Large intestine (tissue), 3 donors: ENCODE measurements around the gene CARD18. TPM values are rescaled to one million over a fixed set of nuclear protein-coding genes. Genes with fewer than 3 reads are reported as not detected.

ENCODE experiments used
- DNase-seq, 2 donors: peaks; one replicate each; pipeline versions ENCODE4 v3.0.0 to v3.0.0-alpha.2; 2013
- H3K27ac ChIP-seq: one replicate; pipeline ENCODE4 v1.5.1; 2013; ENCODE audit warnings: low read length
- H3K27me3 ChIP-seq: 2 replicates; pipeline ENCODE4 v1.6.1; 2013; ENCODE audit warnings: low read length; ENCODE audit not compliant: control insufficient read depth, insufficient read depth
- H3K36me3 ChIP-seq: 2 replicates; pipeline ENCODE4 v1.6.1; 2013; ENCODE audit warnings: low read length; ENCODE audit not compliant: control insufficient read depth, insufficient read depth
- H3K4me1 ChIP-seq: one replicate; pipeline ENCODE4 v1.6.1; 2013; ENCODE audit warnings: low read length; ENCODE audit not compliant: control insufficient read depth, insufficient read depth
- H3K4me3 ChIP-seq: one replicate; pipeline ENCODE4 v1.5.1; 2013; ENCODE audit warnings: low read length
- H3K9me3 ChIP-seq: one replicate; pipeline ENCODE4 v1.6.1; 2013; ENCODE audit warnings: mild to moderate bottlenecking, low read depth, low read length, moderate library complexity; ENCODE audit not compliant: control insufficient read depth
- WGBS: methylation state at CpG from one replicate; pipeline ENCODE4 v1.1.5; 2013; ENCODE audit warnings: low lambda C conversion rate; ENCODE audit not compliant: insufficient coverage; 5-methylcytosine and 5-hydroxymethylcytosine counted together
- polyA plus RNA-seq: library from polyadenylated mRNA; unstranded; fragments of 120-200 nt; gene quantifications from one replicate; pipeline ENCODE4 v1.2.1, GENCODE V29; 2013

The CARD18 gene
- polyA plus RNA-seq, 1 donor, result not detected

GRCh38 chr11:105158436-105158835, 18.9 kb upstream of the CARD18 start:
- Histone ChIP-seq H3K27me3 (no peaks in the 10 kb centered on the region), H3K27ac (no peak overlapping the region), H3K4me3 (no peak overlapping the region), H3K36me3 (no peaks in the 10 kb centered on the region), H3K9me3 (no peaks in the 10 kb centered on the region), H3K4me1 (no peaks in the 10 kb centered on the region)
- no CpG with 5 or more reads among the region's 1 CpG for WGBS
- no peak for DNase-seq

GRCh38 chr11:105156720-105157119, 17.2 kb upstream of the CARD18 start:
- H3K9me3 ChIP-seq, result no peaks in the 10 kb centered on the region
- H3K4me3 ChIP-seq, result no peak overlapping the region
- H3K27me3 ChIP-seq, result no peaks in the 10 kb centered on the region
- no peaks in the 10 kb centered on the region for H3K4me1 ChIP-seq
- H3K27ac ChIP-seq, result no peak overlapping the region
- DNase-seq, result no peak
- 100% methylated on average over 1 of the region's 4 CpGs for WGBS
- H3K36me3 ChIP-seq, result no peaks in the 10 kb centered on the region

GRCh38 chr11:105156231-105156630, 16.7 kb upstream of the CARD18 start:
- no CpG with 5 or more reads among the region's 2 CpGs for WGBS
- H3K27ac ChIP-seq, result no peak overlapping the region
- no peaks in the 10 kb centered on the region for H3K27me3 ChIP-seq
- H3K4me1 ChIP-seq, result no peaks in the 10 kb centered on the region
- no peak for DNase-seq
- no peaks in the 10 kb centered on the region for H3K9me3 ChIP-seq
- H3K4me3 ChIP-seq, result no peak overlapping the region
- H3K36me3 ChIP-seq, result no peaks in the 10 kb centered on the region

- H3K27ac ChIP-seq, result no peak overlapping the region
- H3K9me3 ChIP-seq, result no peaks in the 10 kb centered on the region
- no peaks in the 10 kb centered on the region for H3K36me3 ChIP-seq
- no peak for DNase-seq
- WGBS, result no CpG with 5 or more reads among the region's 6 CpGs
- no peaks in the 10 kb centered on the region for H3K4me1 ChIP-seq
- H3K4me3 ChIP-seq, result no peak overlapping the region
- no peaks in the 10 kb centered on the region for H3K27me3 ChIP-seq
These were observed 16.1 kb upstream of the CARD18 start for GRCh38 chr11:105155679-105156078.

GRCh38 chr11:105153392-105153791, 13.8 kb upstream of the CARD18 start:
- H3K36me3 ChIP-seq, result no peaks in the 10 kb centered on the region
- no peaks in the 10 kb centered on the region for H3K27me3 ChIP-seq
- no peaks in the 10 kb centered on the region for H3K9me3 ChIP-seq
- no peak overlapping the region for H3K4me3 ChIP-seq
- H3K27ac ChIP-seq, result no peak overlapping the region
- H3K4me1 ChIP-seq, result no peaks in the 10 kb centered on the region
- 83% methylated on average over 2 of the region's 11 CpGs for WGBS
- no peak for DNase-seq

- no peak overlapping the region for H3K27ac ChIP-seq
- H3K27me3 ChIP-seq, result no peaks in the 10 kb centered on the region
- H3K4me1 ChIP-seq, result no peaks in the 10 kb centered on the region
- H3K9me3 ChIP-seq, result no peaks in the 10 kb centered on the region
- whole genome bisulfite sequencing, result 95% methylated on average over 3 of the region's 5 CpGs
- H3K4me3 ChIP-seq, result no peak overlapping the region
- H3K36me3 ChIP-seq, result no peaks in the 10 kb centered on the region
- DNase-seq, result no peak
These were observed 13.0 kb upstream of the CARD18 start for GRCh38 chr11:105152560-105152959.

- Histone ChIP-seq H3K4me3 (no peak overlapping the region), H3K4me1 (no peaks in the 10 kb centered on the region), H3K27ac (no peak overlapping the region), H3K9me3 (no peaks in the 10 kb centered on the region), H3K27me3 (no peaks in the 10 kb centered on the region), H3K36me3 (no peaks in the 10 kb centered on the region)
- DNase-seq, result no peak
- 72% methylated on average over 5 of the region's 6 CpGs for WGBS
These were observed 12.5 kb upstream of the CARD18 start for GRCh38 chr11:105152021-105152512.

GRCh38 chr11:105149477-105149876, 9.9 kb upstream of the CARD18 start:
- H3K27ac ChIP-seq, result no peak overlapping the region
- H3K27me3 ChIP-seq, result no peaks in the 10 kb centered on the region
- no peak overlapping the region for H3K4me3 ChIP-seq
- H3K36me3 ChIP-seq, result no peaks in the 10 kb centered on the region
- no peaks in the 10 kb centered on the region for H3K9me3 ChIP-seq
- no peak for DNase-seq
- no peaks in the 10 kb centered on the region for H3K4me1 ChIP-seq

- Histone ChIP-seq H3K27ac (no peak overlapping the region), H3K27me3 (no peaks in the 10 kb centered on the region), H3K4me1 (no peaks in the 10 kb centered on the region), H3K4me3 (no peak overlapping the region), H3K36me3 (no peaks in the 10 kb centered on the region), H3K9me3 (no peaks in the 10 kb centered on the region)
- 100% methylated on average over 2 of the region's 5 CpGs for WGBS
- no peak for DNase-seq
These were observed 8.7 kb upstream of the CARD18 start for GRCh38 chr11:105148241-105148640.

- Histone ChIP-seq H3K4me3 (no peak overlapping the region), H3K4me1 (no peaks in the 10 kb centered on the region), H3K27ac (no peak overlapping the region), H3K9me3 (no peaks in the 10 kb centered on the region), H3K27me3 (no peaks in the 10 kb centered on the region), H3K36me3 (no peaks in the 10 kb centered on the region)
- no CpG with 5 or more reads among the region's 2 CpGs for WGBS
- peak in 1 of 2 donors; percentile 17 for DNase-seq
These were observed 5.3 kb upstream of the CARD18 start for GRCh38 chr11:105144887-105145286.

- DNase-seq, result no peak
- H3K27ac ChIP-seq, result no peak overlapping the region
- H3K4me3 ChIP-seq, result no peak overlapping the region
- H3K4me1 ChIP-seq, result no peaks in the 10 kb centered on the region
- WGBS, result 67% methylated on average over 1 of the region's 1 CpG
- H3K36me3 ChIP-seq, result no peaks in the 10 kb centered on the region
- H3K27me3 ChIP-seq, result no peaks in the 10 kb centered on the region
- H3K9me3 ChIP-seq, result no peaks in the 10 kb centered on the region
These were observed 2.6 kb upstream of the CARD18 start for GRCh38 chr11:105142167-105142566.
